BE2C (cell line): Measurements from ENCODE around the gene ZNF148.

Experiments
- DNase-seq: peaks from one replicate; pipeline ENCODE4 v3.0.0-alpha.2; 2020
- H3K27me3 ChIP-seq: fragments of 250-450 bp; sonication (Bioruptor Pico); 2 replicates; pipeline ENCODE4 v1.5.1; 2020; ENCODE audit warnings: mild to moderate bottlenecking
- H3K36me3 ChIP-seq: fragments of 250-450 bp; sonication (Bioruptor Pico); 2 replicates; pipeline ENCODE4 v1.5.1; 2020; ENCODE audit warnings: mild to moderate bottlenecking
- H3K4me1 ChIP-seq: fragments of 250-450 bp; sonication (Bioruptor Pico); 2 replicates; pipeline ENCODE4 v1.5.1; 2020
- H3K4me3 ChIP-seq: 2 replicates; pipeline ENCODE4 v1.5.1; 2011; ENCODE audit warnings: low read depth, low read length
- H3K9me3 ChIP-seq: fragments of 250-450 bp; sonication (Bioruptor Pico); 2 replicates; pipeline ENCODE4 v1.5.1; 2020
- TF ChIP-seq, protein P1 (sequence below): IDR thresholded peaks from 2 replicates; pipeline ENCODE4 v1.5.1; 2012; ENCODE audit warnings: mild to moderate bottlenecking, low read depth, low read length

ZNF148 gene

DNA sequence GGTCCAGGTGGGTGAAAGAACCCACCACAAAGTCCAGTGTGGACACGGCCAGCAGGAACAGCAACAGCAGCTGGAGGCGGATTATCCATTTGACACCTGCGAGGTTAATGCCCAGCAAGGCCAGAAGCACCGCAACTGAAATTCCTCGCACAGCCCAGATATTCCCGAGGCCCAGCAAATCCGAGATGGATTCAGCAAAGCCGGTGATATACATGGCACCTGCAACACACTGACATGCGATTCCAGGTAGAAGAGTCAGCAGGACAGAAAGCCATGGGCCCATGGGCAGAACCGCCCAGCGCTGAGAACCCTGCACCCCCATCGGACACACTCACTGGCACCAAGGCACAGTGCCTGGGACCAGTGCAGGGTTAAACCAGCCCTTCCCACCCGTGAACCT, 197.4 kb downstream of the ZNF148 start:
- Histone ChIP-seq H3K4me1 (no peaks in the 10 kb centered on the region), H3K4me3 (no peak overlapping the region), H3K36me3 (no peaks in the 10 kb centered on the region), H3K9me3 (no peaks in the 10 kb centered on the region), H3K27me3 (no peaks in the 10 kb centered on the region)
- TF ChIP-seq, protein P1, sequence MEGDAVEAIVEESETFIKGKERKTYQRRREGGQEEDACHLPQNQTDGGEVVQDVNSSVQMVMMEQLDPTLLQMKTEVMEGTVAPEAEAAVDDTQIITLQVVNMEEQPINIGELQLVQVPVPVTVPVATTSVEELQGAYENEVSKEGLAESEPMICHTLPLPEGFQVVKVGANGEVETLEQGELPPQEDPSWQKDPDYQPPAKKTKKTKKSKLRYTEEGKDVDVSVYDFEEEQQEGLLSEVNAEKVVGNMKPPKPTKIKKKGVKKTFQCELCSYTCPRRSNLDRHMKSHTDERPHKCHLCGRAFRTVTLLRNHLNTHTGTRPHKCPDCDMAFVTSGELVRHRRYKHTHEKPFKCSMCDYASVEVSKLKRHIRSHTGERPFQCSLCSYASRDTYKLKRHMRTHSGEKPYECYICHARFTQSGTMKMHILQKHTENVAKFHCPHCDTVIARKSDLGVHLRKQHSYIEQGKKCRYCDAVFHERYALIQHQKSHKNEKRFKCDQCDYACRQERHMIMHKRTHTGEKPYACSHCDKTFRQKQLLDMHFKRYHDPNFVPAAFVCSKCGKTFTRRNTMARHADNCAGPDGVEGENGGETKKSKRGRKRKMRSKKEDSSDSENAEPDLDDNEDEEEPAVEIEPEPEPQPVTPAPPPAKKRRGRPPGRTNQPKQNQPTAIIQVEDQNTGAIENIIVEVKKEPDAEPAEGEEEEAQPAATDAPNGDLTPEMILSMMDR: no peak
- no peak for DNase-seq
